ENCODE data around the gene TF.

The TF gene

GRCh38 chr3:133838916-133839800, 93.0 kb downstream of the TF start:
- H3K4me3 ChIP-seq (replicated peaks; ENCODE audit: low read depth, low read length): no peak overlapping the region
- DNase-seq (ENCODE audit: low read depth): no peak
- no peak for TF ChIP-seq CTCF (IDR thresholded peaks at IDR 0.05; ENCODE audit: low read length, missing control alignments)

- DNase-seq (ENCODE audit: low read depth): no peak
- H3K4me3 ChIP-seq (replicated peaks; ENCODE audit: low read depth, low read length): no peak overlapping the region
- TF ChIP-seq CTCF (IDR thresholded peaks at IDR 0.05; ENCODE audit: low read length, missing control alignments): no peak
Measured at GRCh38 chr3:133840055-133840737, 94.0 kb downstream of the TF start.

GRCh38 chr3:133840767-133841166, 94.6 kb downstream of the TF start:
- H3K4me3 ChIP-seq (replicated peaks; ENCODE audit: low read depth, low read length): no peak overlapping the region
- no peak for TF ChIP-seq CTCF (IDR thresholded peaks at IDR 0.05; ENCODE audit: low read length, missing control alignments)
- DNase-seq (ENCODE audit: low read depth): no peak

- TF ChIP-seq CTCF (IDR thresholded peaks at IDR 0.05; ENCODE audit: low read length, missing control alignments): no peak
- H3K4me3 ChIP-seq (replicated peaks; ENCODE audit: low read depth, low read length): no peak overlapping the region
- no peak for DNase-seq (ENCODE audit: low read depth)
Measured at GRCh38 chr3:133841196-133841595, 95.0 kb downstream of the TF start.

- TF ChIP-seq CTCF (IDR thresholded peaks at IDR 0.05; ENCODE audit: low read length, missing control alignments): no peak
- no peak for DNase-seq (ENCODE audit: low read depth)
- H3K4me3 ChIP-seq (replicated peaks; ENCODE audit: low read depth, low read length): no peak overlapping the region
Measured at GRCh38 chr3:133842158-133842557, 96.0 kb downstream of the TF start.

GRCh38 chr3:133843634-133844033, 97.4 kb downstream of the TF start:
- no peak overlapping the region for H3K4me3 ChIP-seq (replicated peaks; ENCODE audit: low read depth, low read length)
- no peak for TF ChIP-seq CTCF (IDR thresholded peaks at IDR 0.05; ENCODE audit: low read length, missing control alignments)
- DNase-seq (ENCODE audit: low read depth): peak; percentile 43
